H9 (cell line): ENCODE measurements around the gene NECAB3. TPM values are rescaled to one million over a fixed set of nuclear protein-coding genes. Genes with fewer than 3 reads are reported as not detected.
A peak's percentile ranks its signal among the peaks of the same experiment; 100 is the strongest.

Experiments used
- DNase-seq: peaks from one replicate; pipeline ENCODE4 v3.0.0-alpha.2; 2017
- H2AFZ ChIP-seq: one replicate; pipeline ENCODE4 v1.6.1; 2013; ENCODE audit warnings: mild to moderate bottlenecking, low read length, control low read depth, moderate library complexity
- H2AK5ac ChIP-seq: 2 replicates; pipeline ENCODE4 v1.6.1; 2013; ENCODE audit warnings: low read length, control low read depth, mixed read lengths; ENCODE audit not compliant: insufficient read length
- H2BK120ac ChIP-seq: one replicate; pipeline ENCODE4 v1.6.1; 2013; ENCODE audit warnings: low read depth, mild to moderate bottlenecking, low read length, control low read depth, inconsistent platforms; ENCODE audit not compliant: poor library complexity, severe bottlenecking
- H2BK12ac ChIP-seq: 2 replicates; pipeline ENCODE4 v1.6.1; 2013; ENCODE audit warnings: low read length, control low read depth, mixed read lengths, low read depth; ENCODE audit not compliant: insufficient read length
- H2BK15ac ChIP-seq: 2 replicates; pipeline ENCODE4 v1.6.1; 2013; ENCODE audit warnings: low read depth, low read length, control low read depth
- H2BK20ac ChIP-seq: one replicate; pipeline ENCODE4 v1.6.1; 2013; ENCODE audit warnings: low read depth, mild to moderate bottlenecking, low read length, control low read depth, inconsistent platforms; ENCODE audit not compliant: poor library complexity, severe bottlenecking
- H2BK5ac ChIP-seq: 2 replicates; pipeline ENCODE4 v1.6.1; 2013; ENCODE audit warnings: low read length, control low read depth, mixed read lengths; ENCODE audit not compliant: insufficient read length
- H3K14ac ChIP-seq: 2 replicates; pipeline ENCODE4 v1.6.1; 2013; ENCODE audit warnings: low read length, control low read depth; ENCODE audit not compliant: insufficient read depth
- H3K18ac ChIP-seq: 2 replicates; pipeline ENCODE4 v1.6.1; 2013; ENCODE audit warnings: low read depth, mild to moderate bottlenecking, mixed read lengths, low read length, control low read depth; ENCODE audit not compliant: insufficient read length
- H3K23ac ChIP-seq: 2 replicates; pipeline ENCODE4 v1.6.1; 2013; ENCODE audit warnings: low read length, control low read depth, mixed read lengths, low read depth; ENCODE audit not compliant: insufficient read length
- H3K23me2 ChIP-seq: 2 replicates; pipeline ENCODE4 v1.6.1; 2013; ENCODE audit warnings: low read depth, mild to moderate bottlenecking, mixed read lengths, low read length, control low read depth; ENCODE audit not compliant: insufficient read length, poor library complexity, severe bottlenecking
- H3K27ac ChIP-seq: 2 replicates; pipeline ENCODE4 v1.5.1; 2013; ENCODE audit warnings: low read length, control low read depth, mixed read lengths, low read depth; ENCODE audit not compliant: insufficient read length
- H3K27me3 ChIP-seq: 2 replicates; pipeline ENCODE4 v1.6.1; 2013; ENCODE audit warnings: low read length, control low read depth, inconsistent platforms; ENCODE audit not compliant: insufficient read depth
- H3K4ac ChIP-seq: 2 replicates; pipeline ENCODE4 v1.6.1; 2013; ENCODE audit warnings: low read depth, mild to moderate bottlenecking, control low read depth, inconsistent platforms, low read length, moderate library complexity
- H3K4me1 ChIP-seq: 2 replicates; pipeline ENCODE4 v1.6.1; 2013; ENCODE audit warnings: low read length, control low read depth, inconsistent platforms; ENCODE audit not compliant: insufficient read depth
- H3K4me2 ChIP-seq: 2 replicates; pipeline ENCODE4 v1.6.1; 2013; ENCODE audit warnings: low read length, control low read depth, mixed read lengths; ENCODE audit not compliant: insufficient read length, insufficient read depth
- H3K56ac ChIP-seq: 2 replicates; pipeline ENCODE4 v1.6.1; 2013; ENCODE audit warnings: low read depth, mild to moderate bottlenecking, mixed read lengths, low read length, control low read depth; ENCODE audit not compliant: insufficient read length
- H3K79me1 ChIP-seq: 2 replicates; pipeline ENCODE4 v1.6.1; 2013; ENCODE audit warnings: low read depth, mild to moderate bottlenecking, moderate library complexity, low read length, control low read depth, inconsistent platforms; ENCODE audit not compliant: insufficient read depth, poor library complexity, severe bottlenecking
- H3K79me2 ChIP-seq: 2 replicates; pipeline ENCODE4 v1.6.1; 2013; ENCODE audit warnings: low read length, control low read depth, inconsistent platforms; ENCODE audit not compliant: insufficient read depth
- H3K9ac ChIP-seq: 2 replicates; pipeline ENCODE4 v1.6.1; 2013; ENCODE audit warnings: low read length, control low read depth, mixed read lengths; ENCODE audit not compliant: insufficient read length; ENCODE audit errors: extremely low read depth
- H3K9me3 ChIP-seq: one replicate; pipeline ENCODE4 v1.6.1; 2013; ENCODE audit warnings: low read depth, low read length, inconsistent platforms; ENCODE audit not compliant: control insufficient read depth
- H3T11ph ChIP-seq: one replicate; pipeline ENCODE4 v1.6.1; 2013; ENCODE audit warnings: mild to moderate bottlenecking, low read length, control low read depth, inconsistent platforms
- H4K20me1 ChIP-seq: one replicate; pipeline ENCODE4 v1.6.1; 2013; ENCODE audit not compliant: control insufficient read depth, insufficient read length, insufficient read depth
- H4K5ac ChIP-seq: 2 replicates; pipeline ENCODE4 v1.6.1; 2013; ENCODE audit warnings: low read depth, mild to moderate bottlenecking, mixed read lengths, low read length, control low read depth; ENCODE audit not compliant: insufficient read length
- H4K8ac ChIP-seq: replicated peaks from 2 replicates; pipeline ENCODE4 v1.6.1; 2013; ENCODE audit warnings: low read length, control low read depth, mixed read lengths, low read depth; ENCODE audit not compliant: insufficient read length
- H4K91ac ChIP-seq: 2 replicates; pipeline ENCODE4 v1.6.1; 2013; ENCODE audit warnings: low read depth, mild to moderate bottlenecking, moderate library complexity, mixed read lengths, low read length, control low read depth; ENCODE audit not compliant: insufficient read length
- H3K27ac Mint-ChIP-seq, 3 experiments: 2 replicates in 2 of 3; 3 replicates in 1 of 3; pipeline ENCODE4 v1.8.0; 2020 to 2021; ENCODE audit warnings: mixed read lengths in 3 of 3, mild to moderate bottlenecking in 1 of 3, moderate library complexity in 1 of 3
- H3K27me3 Mint-ChIP-seq: 2 replicates; pipeline ENCODE4 v1.8.0; 2021; ENCODE audit warnings: low read depth, mild to moderate bottlenecking, moderate library complexity, mixed read lengths
- H3K36me3 Mint-ChIP-seq, 3 experiments: 2 replicates in 2 of 3; 3 replicates in 1 of 3; pipeline ENCODE4 v1.8.0; 2020 to 2021; ENCODE audit warnings: low read depth in 3 of 3, mixed read lengths in 3 of 3; ENCODE audit not compliant: insufficient read depth in 1 of 3
- H3K4me1 Mint-ChIP-seq, 2 experiments: 2 replicates each; pipeline ENCODE4 v1.8.0; 2020; ENCODE audit warnings: mixed read lengths in 2 of 2
- H3K4me3 Mint-ChIP-seq, 2 experiments: 2 replicates in 1 of 2; 3 replicates in 1 of 2; pipeline ENCODE4 v1.8.0; 2020 to 2021; ENCODE audit warnings: mild to moderate bottlenecking in 2 of 2, mixed read lengths in 2 of 2, moderate library complexity in 1 of 2
- H3K9me3 Mint-ChIP-seq, 2 experiments: 2 replicates in 1 of 2; 3 replicates in 1 of 2; pipeline ENCODE4 v1.8.0; 2020; ENCODE audit warnings: mild to moderate bottlenecking in 2 of 2, mixed read lengths in 2 of 2, moderate library complexity in 1 of 2
- CTCF ChIP-seq: fragments of 200-600 bp; sonication (generic); conservative IDR thresholded peaks from 3 replicates; pipeline ENCODE4 v1.8.0; 2021; ENCODE audit warnings: antibody characterized with exemption, mild to moderate bottlenecking
- WGBS: extraction: QIAGEN DNeasy Blood & Tissue Kit; methylation state at CpG from one replicate; pipeline ENCODE4 v1.1.7; 2013; ENCODE audit warnings: missing lambda C conversion rate, low lambda C conversion rate, mixed read lengths; ENCODE audit not compliant: insufficient read length; ENCODE audit errors: extremely low coverage; 5-methylcytosine and 5-hydroxymethylcytosine counted together
- total RNA-seq: library from RNA; stranded (reverse); gene quantifications from 2 replicates; pipeline ENCODE4 v1.2.1, GENCODE V29; 2021

NECAB3 gene
- total RNA-seq, 1 experiment from 2014 or later = 57.7 TPM

DNA sequence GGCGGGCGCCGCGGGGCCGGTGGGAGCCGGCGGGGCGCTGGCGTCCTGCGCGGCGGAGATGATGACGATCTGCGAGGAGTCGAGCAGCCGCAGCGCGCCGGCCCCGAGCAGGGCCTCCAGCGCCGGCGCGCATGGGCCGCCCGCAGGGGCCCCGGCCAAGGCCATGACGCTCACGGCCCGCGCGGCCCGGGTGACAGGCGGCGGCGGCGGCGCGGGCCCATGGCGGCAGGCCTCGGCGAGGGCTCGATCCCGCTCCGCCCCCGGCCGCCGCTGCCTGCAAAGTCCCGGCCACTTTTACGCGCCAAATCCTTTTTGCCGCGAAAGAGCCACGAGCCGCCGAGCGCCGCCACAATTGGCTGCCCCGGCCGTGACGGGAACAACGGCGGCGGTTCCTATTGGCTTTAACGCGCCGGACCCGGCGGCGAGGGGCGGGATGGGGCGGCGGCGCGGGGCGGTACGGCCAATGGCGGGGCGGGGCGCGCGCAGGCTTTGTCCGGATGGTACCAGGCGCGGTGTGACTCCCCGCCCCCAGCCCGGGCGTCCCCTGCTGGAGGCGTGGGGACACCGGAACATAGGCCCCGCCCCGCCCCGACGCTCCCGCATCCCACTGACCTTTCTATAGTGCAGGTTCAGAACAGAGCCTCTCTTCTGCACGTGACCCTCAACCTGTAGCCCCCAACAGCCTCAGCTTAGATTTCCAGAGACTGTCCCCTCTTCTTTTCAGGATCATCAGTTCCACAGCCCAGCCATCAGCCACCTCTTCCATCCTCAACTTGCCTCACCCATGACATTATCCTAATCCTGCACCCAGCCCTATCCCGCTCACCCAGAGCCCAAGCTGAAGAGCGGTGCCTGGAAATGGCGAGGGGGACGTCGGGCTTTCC, 12.1 kb upstream of the NECAB3 start, which contains the start of gene E2F1:
Gene E2F1, minus strand, starts transcription at position 286 of the 884 bp plus-strand sequence. Its CDS starts 121 bp downstream, at position 165.
- TF ChIP-seq CTCF = peak; percentile 51; the same call in 2 of the 3 replicates
- Mint-ChIP-seq H3K4me1 (peaks cover 31 to 35% of the 10 kb centered on the region in 2 experiments), H3K9me3 (no peaks in the 10 kb centered on the region), H3K27ac (peak within 1 kb of the TSS; percentile 76 to 95 (median 94); a peak in 6 of 7 replicates), H3K36me3 (peaks cover 0 to 18% (median 6%) of the 10 kb centered on the region in 3 experiments; a peak in 4 of 7 replicates), H3K27me3 (peaks cover 48% of the 10 kb centered on the region), H3K4me3 (peak within 1 kb of the TSS; percentile 86 to 92)
- H3T11ph ChIP-seq = no peak within 1 kb of the TSS
- H3K79me2 ChIP-seq = peaks cover 7% of the 10 kb centered on the region; the same call in 1 of the 2 replicates
- H4K20me1 ChIP-seq = no peaks in the 10 kb centered on the region
- no peak within 1 kb of the TSS for H3K23ac ChIP-seq
- peak within 1 kb of the TSS; percentile 53 for H3K9ac ChIP-seq
- no peak within 1 kb of the TSS for H2BK5ac ChIP-seq
- peak; percentile 97 for DNase-seq
- H2AK5ac ChIP-seq = no peak within 1 kb of the TSS
- no peak within 1 kb of the TSS for H3K27ac ChIP-seq
- no peaks in the 10 kb centered on the region for H3K4me1 ChIP-seq
- no peak within 1 kb of the TSS for H2BK20ac ChIP-seq
- H2BK12ac ChIP-seq = no peak within 1 kb of the TSS
- no peaks in the 10 kb centered on the region for H3K27me3 ChIP-seq
- peak within 1 kb of the TSS; percentile 9 for H3K18ac ChIP-seq
- H3K9me3 ChIP-seq = no peaks in the 10 kb centered on the region
- no peak within 1 kb of the TSS for H3K56ac ChIP-seq
- H4K5ac ChIP-seq = no peak within 1 kb of the TSS
- peaks cover 10% of the 10 kb centered on the region for H3K23me2 ChIP-seq
- peak within 1 kb of the TSS; percentile 67 for H3K4me2 ChIP-seq
- no peak within 1 kb of the TSS for H2BK15ac ChIP-seq
- H2BK120ac ChIP-seq = no peak within 1 kb of the TSS
- H3K79me1 ChIP-seq = no peaks in the 10 kb centered on the region
- H4K91ac ChIP-seq = no peak within 1 kb of the TSS
- H3K14ac ChIP-seq = peak within 1 kb of the TSS; percentile 51
- no CpG with 5 or more reads among the region's 101 CpGs for WGBS
- H4K8ac ChIP-seq = no peak within 1 kb of the TSS
- no peak within 1 kb of the TSS for H3K4ac ChIP-seq
- no peak within 1 kb of the TSS for H2AFZ ChIP-seq
